ENCODE results near the gene KIF14. TPM values are rescaled to one million over a fixed set of nuclear protein-coding genes. Genes with fewer than 3 reads are reported as not detected.

Gene KIF14, protein sequence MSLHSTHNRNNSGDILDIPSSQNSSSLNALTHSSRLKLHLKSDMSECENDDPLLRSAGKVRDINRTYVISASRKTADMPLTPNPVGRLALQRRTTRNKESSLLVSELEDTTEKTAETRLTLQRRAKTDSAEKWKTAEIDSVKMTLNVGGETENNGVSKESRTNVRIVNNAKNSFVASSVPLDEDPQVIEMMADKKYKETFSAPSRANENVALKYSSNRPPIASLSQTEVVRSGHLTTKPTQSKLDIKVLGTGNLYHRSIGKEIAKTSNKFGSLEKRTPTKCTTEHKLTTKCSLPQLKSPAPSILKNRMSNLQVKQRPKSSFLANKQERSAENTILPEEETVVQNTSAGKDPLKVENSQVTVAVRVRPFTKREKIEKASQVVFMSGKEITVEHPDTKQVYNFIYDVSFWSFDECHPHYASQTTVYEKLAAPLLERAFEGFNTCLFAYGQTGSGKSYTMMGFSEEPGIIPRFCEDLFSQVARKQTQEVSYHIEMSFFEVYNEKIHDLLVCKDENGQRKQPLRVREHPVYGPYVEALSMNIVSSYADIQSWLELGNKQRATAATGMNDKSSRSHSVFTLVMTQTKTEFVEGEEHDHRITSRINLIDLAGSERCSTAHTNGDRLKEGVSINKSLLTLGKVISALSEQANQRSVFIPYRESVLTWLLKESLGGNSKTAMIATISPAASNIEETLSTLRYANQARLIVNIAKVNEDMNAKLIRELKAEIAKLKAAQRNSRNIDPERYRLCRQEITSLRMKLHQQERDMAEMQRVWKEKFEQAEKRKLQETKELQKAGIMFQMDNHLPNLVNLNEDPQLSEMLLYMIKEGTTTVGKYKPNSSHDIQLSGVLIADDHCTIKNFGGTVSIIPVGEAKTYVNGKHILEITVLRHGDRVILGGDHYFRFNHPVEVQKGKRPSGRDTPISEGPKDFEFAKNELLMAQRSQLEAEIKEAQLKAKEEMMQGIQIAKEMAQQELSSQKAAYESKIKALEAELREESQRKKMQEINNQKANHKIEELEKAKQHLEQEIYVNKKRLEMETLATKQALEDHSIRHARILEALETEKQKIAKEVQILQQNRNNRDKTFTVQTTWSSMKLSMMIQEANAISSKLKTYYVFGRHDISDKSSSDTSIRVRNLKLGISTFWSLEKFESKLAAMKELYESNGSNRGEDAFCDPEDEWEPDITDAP (N-terminal part only)
- total RNA-seq (2014; rRNA removed; shearing (Covaris generic)) = 20.0 and 22.6 TPM in 2 replicates

DNA sequence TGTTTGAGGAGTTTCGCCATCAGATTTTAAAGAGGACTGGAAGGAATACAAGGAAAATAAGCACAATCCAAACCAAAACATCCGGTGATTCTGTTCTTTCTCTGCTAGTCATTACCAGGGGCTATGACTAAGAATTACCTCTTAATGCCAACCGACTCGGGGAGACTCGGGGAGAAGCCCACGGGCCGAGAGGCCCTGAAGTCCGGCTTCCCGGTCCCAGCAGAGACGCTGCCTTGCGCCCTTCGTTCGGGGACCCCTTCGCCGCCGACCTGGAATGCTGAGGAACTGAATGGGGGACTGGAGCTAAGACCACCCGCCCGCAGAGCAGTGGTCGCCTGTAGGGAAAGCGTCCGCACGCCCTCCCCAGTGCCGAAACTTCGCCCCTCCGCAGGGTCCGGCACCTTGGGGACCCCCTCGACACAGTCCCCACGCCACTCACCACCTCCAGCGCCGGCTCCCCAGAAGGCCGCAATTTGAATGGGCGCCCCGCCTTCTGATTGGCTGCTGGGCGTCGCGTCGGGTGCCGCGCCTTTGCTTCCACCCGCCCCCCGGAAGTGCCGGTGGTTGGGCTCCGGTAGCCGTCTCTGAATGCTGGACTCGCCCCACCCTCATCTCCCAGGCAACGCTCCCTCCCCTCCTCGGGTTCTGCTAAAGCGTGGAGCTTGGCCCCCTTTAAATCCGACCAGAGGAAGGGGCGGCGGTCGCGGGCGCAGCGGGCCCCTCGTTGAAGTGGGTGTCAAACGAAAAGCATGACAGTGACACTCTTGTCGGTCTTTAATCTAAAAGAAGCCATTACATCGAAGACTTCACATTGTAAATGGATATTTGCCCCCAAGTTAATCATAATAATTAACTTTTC lies at the start of gene KIF14:
KIF14 (minus strand) TSS at position 479 of the 859 bp plus-strand sequence. CDS start 2,028 bp downstream, outside the sequence.

DNA sequence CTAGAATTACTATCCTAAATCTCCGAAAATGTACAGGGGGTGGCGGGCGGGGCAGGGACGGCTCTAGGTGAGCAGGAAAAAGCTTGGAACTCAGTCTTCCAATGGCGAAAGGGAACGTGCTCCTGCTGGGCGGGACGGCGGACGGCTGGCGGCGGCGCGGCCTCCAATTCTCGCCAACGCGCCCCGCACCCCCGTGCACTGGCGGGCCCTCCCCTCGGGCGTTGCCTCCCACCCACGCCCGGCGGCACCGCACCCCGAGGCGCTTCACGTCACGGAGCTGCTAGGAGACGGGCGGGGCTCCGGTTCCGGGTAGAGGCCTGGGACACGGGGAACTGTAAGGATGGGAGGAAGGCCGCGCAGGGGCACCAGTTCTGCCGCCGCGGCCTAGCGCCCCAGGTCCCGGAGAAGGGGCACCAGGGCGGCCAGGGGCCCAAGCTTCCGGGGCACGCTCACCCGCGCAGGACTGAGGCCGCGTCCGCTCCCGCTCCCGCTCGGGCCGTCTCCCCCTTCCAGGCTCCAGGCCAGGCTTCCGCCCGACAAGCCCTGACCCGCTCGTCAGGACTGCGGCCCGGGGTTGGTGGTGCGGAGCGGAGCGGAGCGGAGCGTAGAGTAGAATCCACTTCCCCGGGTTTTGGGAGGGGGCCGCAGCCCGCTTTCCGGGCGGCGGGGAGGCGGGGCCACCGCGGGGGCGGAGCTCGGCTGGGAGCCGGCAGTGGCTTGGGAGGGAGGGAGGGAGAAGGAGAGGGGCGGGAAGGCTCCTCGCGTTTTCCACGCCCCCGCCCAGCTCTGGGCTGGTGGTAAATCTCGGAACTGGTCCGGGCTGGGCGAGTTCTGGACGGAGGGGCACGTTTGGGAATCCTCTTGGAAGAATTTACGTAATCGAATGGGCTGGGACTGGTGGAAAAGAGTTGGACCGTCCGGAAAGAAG lies 49.0 kb upstream of the KIF14 start, which contains the start of gene DDX59:
DDX59 (minus strand) TSS at position 594 of the 928 bp plus-strand sequence. CDS start 3,167 bp downstream, outside the sequence.

Other genes starting within 250 kb of the KIF14 start
- 12.3 and 14.6 TPM in 2 replicates for gene ZNF281, start 210.7 kb downstream of the KIF14 start, total RNA-seq (2014; rRNA removed; shearing (Covaris generic))
- gene DDX59, start 49.2 kb upstream of the KIF14 start, total RNA-seq (2014; rRNA removed; shearing (Covaris generic)) = 47.0 and 53.3 TPM in 2 replicates
- 27.5 and 29.3 TPM in 2 replicates for gene CAMSAP2, start 118.1 kb upstream of the KIF14 start, total RNA-seq (2014; rRNA removed; shearing (Covaris generic))

All from A375 (cell line).